Measurements from ENCODE around the gene AMHR2.
"Not testable (repeated sequence)": the region's sequence is repeated elsewhere in the genome, so short reads cannot be mapped to it uniquely, and the experiment has no call there.

GRCh38 chr12:53386381-53386780 lies 37.3 kb upstream of the AMHR2 start:
- not testable (repeated sequence) for TF ChIP-seq CTCF, POLR2A, EP300 (IDR thresholded peaks at IDR 0.05)
